ENCODE results near the gene DIS3L.
A peak's percentile ranks its signal among the peaks of the same experiment; 100 is the strongest.
"Not testable (repeated sequence)": the region's sequence is repeated elsewhere in the genome, so short reads cannot be mapped to it uniquely, and the experiment has no call there.

DIS3L gene

GRCh38 chr15:66309828-66310227 lies 16.5 kb downstream of the DIS3L start:
- DNase-seq (ENCODE audit: low read depth in 2 of 2): no peak

- no peak for DNase-seq (ENCODE audit: low read depth in 2 of 2)
These were observed 17.4 kb downstream of the DIS3L start for GRCh38 chr15:66310786-66311185.

GRCh38 chr15:66312144-66312543 lies 18.8 kb downstream of the DIS3L start:
- DNase-seq (ENCODE audit: low read depth in 2 of 2): no peak

- no peak for DNase-seq (ENCODE audit: low read depth in 2 of 2)
These were observed 30.1 kb downstream of the DIS3L start for GRCh38 chr15:66323312-66323928.

- no peak for DNase-seq (ENCODE audit: low read depth in 2 of 2)
These were observed 32.7 kb downstream of the DIS3L start for GRCh38 chr15:66326051-66326450.

- DNase-seq (ENCODE audit: low read depth in 2 of 2): no peak
These were observed 34.4 kb downstream of the DIS3L start for GRCh38 chr15:66327736-66328135.

- no peak for DNase-seq (ENCODE audit: low read depth in 2 of 2)
These were observed 35.4 kb downstream of the DIS3L start for GRCh38 chr15:66328771-66329170.

- DNase-seq (ENCODE audit: low read depth in 2 of 2): not testable (repeated sequence)
These were observed 55.2 kb downstream of the DIS3L start for GRCh38 chr15:66348530-66348929.

- no peak for DNase-seq (ENCODE audit: low read depth in 2 of 2)
These were observed 62.6 kb downstream of the DIS3L start for GRCh38 chr15:66356077-66356358.

GRCh38 chr15:66356359-66357236 lies 63.2 kb downstream of the DIS3L start, which contains the start of gene TIPIN:
Gene TIPIN, minus strand, starts transcription at chr15:66356685. Its CDS starts 3,738 bp downstream, at chr15:66352947.
- DNase-seq (ENCODE audit: low read depth in 2 of 2): peak; percentile 89 to 94

GRCh38 chr15:66359740-66360139 lies 66.4 kb downstream of the DIS3L start:
- DNase-seq (ENCODE audit: low read depth in 2 of 2): no peak

- not testable (repeated sequence) for DNase-seq (ENCODE audit: low read depth in 2 of 2)
These were observed 68.5 kb downstream of the DIS3L start for GRCh38 chr15:66361745-66362460.

- no peak for DNase-seq (ENCODE audit: low read depth in 2 of 2)
These were observed 69.4 kb downstream of the DIS3L start for GRCh38 chr15:66362776-66363175.

GRCh38 chr15:66364944-66365528 lies 71.7 kb downstream of the DIS3L start:
- no peak for DNase-seq (ENCODE audit: low read depth in 2 of 2)

GRCh38 chr15:66369773-66370651 lies 76.6 kb downstream of the DIS3L start:
- DNase-seq (ENCODE audit: low read depth in 2 of 2): no peak

- DNase-seq (ENCODE audit: low read depth in 2 of 2): no peak
These were observed 80.8 kb downstream of the DIS3L start for GRCh38 chr15:66374179-66374578.

GRCh38 chr15:66378814-66379430 lies 85.6 kb downstream of the DIS3L start:
- DNase-seq (ENCODE audit: low read depth in 2 of 2): no peak

GRCh38 chr15:66381376-66381775 lies 88.0 kb downstream of the DIS3L start:
- not testable (repeated sequence) for DNase-seq (ENCODE audit: low read depth in 2 of 2)

Data from stimulated activated CD8-positive, alpha-beta memory T cell treated with anti-CD3 and anti-CD28 coated beads, Interleukin-7, amount 100 ng/mL, for 1 hour (primary cell).